HepG2 (cell line): Measurements from ENCODE around the gene SEBOX. TPM values are rescaled to one million over a fixed set of nuclear protein-coding genes. Genes with fewer than 3 reads are reported as not detected.

ENCODE experiments used
- AGO2 ChIP-seq: fragments of 200-400 bp; formaldehyde crosslinking; optimal IDR thresholded peaks from 2 replicates; pipeline ENCODE3; 2017; ENCODE audit warnings: mild to moderate bottlenecking, low read depth, low read length, moderate library complexity
- GATAD1 ChIP-seq: IDR thresholded peaks from 2 replicates; pipeline ENCODE4 v1.6.1; 2016; ENCODE audit warnings: missing genetic modification reagents, missing compliant biosample characterization
- KDM6A ChIP-seq: IDR thresholded peaks from 2 replicates; pipeline ENCODE4 v1.6.1; 2016; ENCODE audit warnings: low read depth
- SAP130 ChIP-seq: IDR thresholded peaks from 2 replicates; pipeline ENCODE4 v1.6.1; 2016; ENCODE audit warnings: low read depth
- YEATS2 ChIP-seq: sonication (generic); formaldehyde crosslinking; IDR thresholded peaks from 2 replicates; pipeline ENCODE4 v1.4.0; 2020; ENCODE audit warnings: missing genetic modification reagents, borderline replicate concordance
- ZNF101 ChIP-seq: sonication (generic); formaldehyde crosslinking; IDR thresholded peaks from 2 replicates; pipeline ENCODE4 v1.4.0; 2020; ENCODE audit warnings: mild to moderate bottlenecking, low read depth, missing genetic modification reagents, borderline replicate concordance
- ZNF205 ChIP-seq: IDR thresholded peaks from 2 replicates; pipeline ENCODE4 v1.6.1; 2018; ENCODE audit warnings: missing biosample characterization, missing genetic modification reagents
- ZNF3 ChIP-seq: IDR thresholded peaks from 2 replicates; pipeline ENCODE4 v1.7.0; 2017; ENCODE audit warnings: inconsistent platforms
- polyA plus RNA-seq, 8 experiments: library from polyadenylated mRNA; depleted of rRNA in 3 of 8; stranded (reverse) in 7 of 8; unstranded in 1 of 8; fragments of >200 nt; fragmentation: Illumina TruSeq in 4 of 8; extraction: Trizol in 4 of 8; gene quantifications; 2 replicates each; pipeline versions ENCODE4 v1.2.1 to v1.2.3, GENCODE V29; 2011 to 2016; ENCODE audit warnings: low read depth in 4 of 8, missing spikeins in 1 of 8, mixed read lengths in 1 of 8; ENCODE audit not compliant: insufficient read depth in 1 of 8
- total RNA-seq, 5 experiments: library from RNA; depleted of rRNA; stranded (reverse); fragments of >200 nt; fragmentation: Illumina TruSeq; extraction: Trizol; gene quantifications; 2 replicates each; pipeline ENCODE4 v1.2.3, GENCODE V29; 2016; ENCODE audit warnings: low read depth in 1 of 5
- TF ChIP-seq, protein P1 (sequence below): sonication (generic); formaldehyde crosslinking; IDR thresholded peaks from 2 replicates; pipeline ENCODE4 v1.4.0; 2020; ENCODE audit warnings: mild to moderate bottlenecking, missing genetic modification reagents, borderline replicate concordance
- TF ChIP-seq, protein P2 (sequence below): sonication (generic); formaldehyde crosslinking; IDR thresholded peaks from 2 replicates; pipeline ENCODE4 v1.4.0; 2020; ENCODE audit warnings: low read depth, mild to moderate bottlenecking, missing genetic modification reagents
- TF ChIP-seq, protein P3 (sequence below): sonication (generic); formaldehyde crosslinking; IDR thresholded peaks from 2 replicates; pipeline ENCODE4 v1.8.1; 2023; ENCODE audit warnings: mild to moderate bottlenecking, missing genetic modification reagents
- TF ChIP-seq, protein P4 (sequence below): sonication (generic); formaldehyde crosslinking; IDR thresholded peaks from 2 replicates; pipeline ENCODE4 v1.4.0; 2020; ENCODE audit warnings: missing genetic modification reagents, borderline replicate concordance
- TF ChIP-seq, protein P5 (sequence below): sonication (generic); formaldehyde crosslinking; IDR thresholded peaks from 2 replicates; pipeline ENCODE4 v1.5.0; 2020; ENCODE audit warnings: mild to moderate bottlenecking, missing genetic modification reagents

Gene SEBOX
- total and polyA plus RNA-seq, 2 of the 13 experiments (the other 11 are each of a cell fraction or from before 2014, with no cell fraction given): not detected

DNA sequence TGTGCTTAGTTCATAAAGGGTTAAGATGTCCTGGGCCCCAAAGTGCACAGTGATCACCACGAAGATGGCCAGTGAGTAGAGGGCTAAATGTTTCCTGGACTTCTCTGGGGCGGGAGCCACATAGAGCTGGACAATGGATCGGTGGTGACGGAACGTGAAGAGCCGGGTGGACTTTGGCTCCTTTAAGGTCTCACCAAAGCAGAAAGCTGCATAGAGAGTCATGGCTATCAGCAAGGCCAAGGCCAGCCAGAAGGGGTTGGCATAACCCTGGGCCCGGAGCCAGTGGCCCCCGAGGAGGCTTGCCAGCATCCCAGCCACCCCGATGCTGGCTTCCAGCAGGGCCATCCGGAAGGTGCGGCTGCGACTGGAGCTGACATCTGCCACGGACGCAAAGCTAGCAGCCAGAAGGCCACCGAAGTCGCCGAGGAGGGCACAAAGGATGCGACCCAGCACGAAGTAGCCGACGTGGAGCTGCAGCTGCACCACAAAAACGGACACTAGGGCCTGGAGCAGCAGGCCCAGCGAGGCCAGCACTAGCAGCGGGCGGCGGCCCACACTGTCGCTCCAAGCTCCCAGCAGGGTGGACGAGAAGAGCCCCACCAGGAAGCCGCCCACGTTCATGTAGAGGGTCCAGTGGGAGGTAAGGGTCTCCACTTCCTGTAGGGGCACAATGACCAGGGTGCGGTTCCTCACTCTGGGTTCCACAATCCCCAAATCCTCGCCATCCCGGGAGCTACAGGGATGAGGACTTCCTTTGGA, 40.0 kb upstream of the SEBOX start (continued):
- TF ChIP-seq, protein P1, sequence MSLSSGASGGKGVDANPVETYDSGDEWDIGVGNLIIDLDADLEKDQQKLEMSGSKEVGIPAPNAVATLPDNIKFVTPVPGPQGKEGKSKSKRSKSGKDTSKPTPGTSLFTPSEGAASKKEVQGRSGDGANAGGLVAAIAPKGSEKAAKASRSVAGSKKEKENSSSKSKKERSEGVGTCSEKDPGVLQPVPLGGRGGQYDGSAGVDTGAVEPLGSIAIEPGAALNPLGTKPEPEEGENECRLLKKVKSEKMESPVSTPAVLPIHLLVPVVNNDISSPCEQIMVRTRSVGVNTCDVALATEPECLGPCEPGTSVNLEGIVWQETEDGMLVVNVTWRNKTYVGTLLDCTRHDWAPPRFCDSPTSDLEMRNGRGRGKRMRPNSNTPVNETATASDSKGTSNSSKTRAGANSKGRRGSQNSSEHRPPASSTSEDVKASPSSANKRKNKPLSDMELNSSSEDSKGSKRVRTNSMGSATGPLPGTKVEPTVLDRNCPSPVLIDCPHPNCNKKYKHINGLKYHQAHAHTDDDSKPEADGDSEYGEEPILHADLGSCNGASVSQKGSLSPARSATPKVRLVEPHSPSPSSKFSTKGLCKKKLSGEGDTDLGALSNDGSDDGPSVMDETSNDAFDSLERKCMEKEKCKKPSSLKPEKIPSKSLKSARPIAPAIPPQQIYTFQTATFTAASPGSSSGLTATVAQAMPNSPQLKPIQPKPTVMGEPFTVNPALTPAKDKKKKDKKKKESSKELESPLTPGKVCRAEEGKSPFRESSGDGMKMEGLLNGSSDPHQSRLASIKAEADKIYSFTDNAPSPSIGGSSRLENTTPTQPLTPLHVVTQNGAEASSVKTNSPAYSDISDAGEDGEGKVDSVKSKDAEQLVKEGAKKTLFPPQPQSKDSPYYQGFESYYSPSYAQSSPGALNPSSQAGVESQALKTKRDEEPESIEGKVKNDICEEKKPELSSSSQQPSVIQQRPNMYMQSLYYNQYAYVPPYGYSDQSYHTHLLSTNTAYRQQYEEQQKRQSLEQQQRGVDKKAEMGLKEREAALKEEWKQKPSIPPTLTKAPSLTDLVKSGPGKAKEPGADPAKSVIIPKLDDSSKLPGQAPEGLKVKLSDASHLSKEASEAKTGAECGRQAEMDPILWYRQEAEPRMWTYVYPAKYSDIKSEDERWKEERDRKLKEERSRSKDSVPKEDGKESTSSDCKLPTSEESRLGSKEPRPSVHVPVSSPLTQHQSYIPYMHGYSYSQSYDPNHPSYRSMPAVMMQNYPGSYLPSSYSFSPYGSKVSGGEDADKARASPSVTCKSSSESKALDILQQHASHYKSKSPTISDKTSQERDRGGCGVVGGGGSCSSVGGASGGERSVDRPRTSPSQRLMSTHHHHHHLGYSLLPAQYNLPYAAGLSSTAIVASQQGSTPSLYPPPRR: no peak; the same call in 1 of the 2 replicates
- TF ChIP-seq, protein P2, sequence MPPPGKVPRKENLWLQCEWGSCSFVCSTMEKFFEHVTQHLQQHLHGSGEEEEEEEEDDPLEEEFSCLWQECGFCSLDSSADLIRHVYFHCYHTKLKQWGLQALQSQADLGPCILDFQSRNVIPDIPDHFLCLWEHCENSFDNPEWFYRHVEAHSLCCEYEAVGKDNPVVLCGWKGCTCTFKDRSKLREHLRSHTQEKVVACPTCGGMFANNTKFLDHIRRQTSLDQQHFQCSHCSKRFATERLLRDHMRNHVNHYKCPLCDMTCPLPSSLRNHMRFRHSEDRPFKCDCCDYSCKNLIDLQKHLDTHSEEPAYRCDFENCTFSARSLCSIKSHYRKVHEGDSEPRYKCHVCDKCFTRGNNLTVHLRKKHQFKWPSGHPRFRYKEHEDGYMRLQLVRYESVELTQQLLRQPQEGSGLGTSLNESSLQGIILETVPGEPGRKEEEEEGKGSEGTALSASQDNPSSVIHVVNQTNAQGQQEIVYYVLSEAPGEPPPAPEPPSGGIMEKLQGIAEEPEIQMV (CRISPR knock-in tag): no peak
- TF ChIP-seq AGO2 (no peak), GATAD1 (CRISPR knock-in tag) (no peak), ZNF3 (CRISPR knock-in tag) (no peak), YEATS2 (CRISPR knock-in tag) (no peak; the same call in 1 of the 2 replicates), ZNF205 (CRISPR knock-in tag) (peak; percentile 84; the same call in 1 of the 2 replicates), KDM6A (CRISPR knock-in tag) (no peak), SAP130 (CRISPR knock-in tag) (peak; percentile 68), ZNF101 (no peak)
- TF ChIP-seq, protein P3, sequence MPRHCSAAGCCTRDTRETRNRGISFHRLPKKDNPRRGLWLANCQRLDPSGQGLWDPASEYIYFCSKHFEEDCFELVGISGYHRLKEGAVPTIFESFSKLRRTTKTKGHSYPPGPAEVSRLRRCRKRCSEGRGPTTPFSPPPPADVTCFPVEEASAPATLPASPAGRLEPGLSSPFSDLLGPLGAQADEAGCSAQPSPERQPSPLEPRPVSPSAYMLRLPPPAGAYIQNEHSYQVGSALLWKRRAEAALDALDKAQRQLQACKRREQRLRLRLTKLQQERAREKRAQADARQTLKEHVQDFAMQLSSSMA: no peak
- TF ChIP-seq, protein P4, sequence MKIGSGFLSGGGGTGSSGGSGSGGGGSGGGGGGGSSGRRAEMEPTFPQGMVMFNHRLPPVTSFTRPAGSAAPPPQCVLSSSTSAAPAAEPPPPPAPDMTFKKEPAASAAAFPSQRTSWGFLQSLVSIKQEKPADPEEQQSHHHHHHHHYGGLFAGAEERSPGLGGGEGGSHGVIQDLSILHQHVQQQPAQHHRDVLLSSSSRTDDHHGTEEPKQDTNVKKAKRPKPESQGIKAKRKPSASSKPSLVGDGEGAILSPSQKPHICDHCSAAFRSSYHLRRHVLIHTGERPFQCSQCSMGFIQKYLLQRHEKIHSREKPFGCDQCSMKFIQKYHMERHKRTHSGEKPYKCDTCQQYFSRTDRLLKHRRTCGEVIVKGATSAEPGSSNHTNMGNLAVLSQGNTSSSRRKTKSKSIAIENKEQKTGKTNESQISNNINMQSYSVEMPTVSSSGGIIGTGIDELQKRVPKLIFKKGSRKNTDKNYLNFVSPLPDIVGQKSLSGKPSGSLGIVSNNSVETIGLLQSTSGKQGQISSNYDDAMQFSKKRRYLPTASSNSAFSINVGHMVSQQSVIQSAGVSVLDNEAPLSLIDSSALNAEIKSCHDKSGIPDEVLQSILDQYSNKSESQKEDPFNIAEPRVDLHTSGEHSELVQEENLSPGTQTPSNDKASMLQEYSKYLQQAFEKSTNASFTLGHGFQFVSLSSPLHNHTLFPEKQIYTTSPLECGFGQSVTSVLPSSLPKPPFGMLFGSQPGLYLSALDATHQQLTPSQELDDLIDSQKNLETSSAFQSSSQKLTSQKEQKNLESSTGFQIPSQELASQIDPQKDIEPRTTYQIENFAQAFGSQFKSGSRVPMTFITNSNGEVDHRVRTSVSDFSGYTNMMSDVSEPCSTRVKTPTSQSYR (CRISPR knock-in tag): no peak
- TF ChIP-seq, protein P5, sequence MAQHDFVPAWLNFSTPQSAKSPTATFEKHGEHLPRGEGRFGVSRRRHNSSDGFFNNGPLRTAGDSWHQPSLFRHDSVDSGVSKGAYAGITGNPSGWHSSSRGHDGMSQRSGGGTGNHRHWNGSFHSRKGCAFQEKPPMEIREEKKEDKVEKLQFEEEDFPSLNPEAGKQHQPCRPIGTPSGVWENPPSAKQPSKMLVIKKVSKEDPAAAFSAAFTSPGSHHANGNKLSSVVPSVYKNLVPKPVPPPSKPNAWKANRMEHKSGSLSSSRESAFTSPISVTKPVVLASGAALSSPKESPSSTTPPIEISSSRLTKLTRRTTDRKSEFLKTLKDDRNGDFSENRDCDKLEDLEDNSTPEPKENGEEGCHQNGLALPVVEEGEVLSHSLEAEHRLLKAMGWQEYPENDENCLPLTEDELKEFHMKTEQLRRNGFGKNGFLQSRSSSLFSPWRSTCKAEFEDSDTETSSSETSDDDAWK (CRISPR knock-in tag): no peak
